CD4-positive, alpha-beta T cell treated with Interleukin-21 for 1 hour (primary cell): Measurements from ENCODE around the gene SSR1.
"Not testable (repeated sequence)": the region's sequence is repeated elsewhere in the genome, so short reads cannot be mapped to it uniquely, and the experiment has no call there.

Source experiments
- DNase-seq: peaks from one replicate; pipeline ENCODE4 v3.0.0-alpha.2; 2020

The SSR1 gene

GRCh38 chr6:7316658-7317533 is 3.9 kb upstream of the SSR1 start:
- no peak for DNase-seq

GRCh38 chr6:7315948-7316365 is 3.0 kb upstream of the SSR1 start:
- no peak for DNase-seq

- not testable (repeated sequence) for DNase-seq
Observed at GRCh38 chr6:7315087-7315947, 2.3 kb upstream of the SSR1 start.

- DNase-seq, result no peak
Observed at GRCh38 chr6:7314414-7314813, 1.4 kb upstream of the SSR1 start.

- no peak for DNase-seq
Observed at GRCh38 chr6:7313505-7314165, 636 bp upstream of the SSR1 start.

- DNase-seq, result peak; percentile 26
Observed at GRCh38 chr6:7311917-7312615, 933 bp downstream of the SSR1 start.

GRCh38 chr6:7311176-7311575 is 1.8 kb downstream of the SSR1 start:
- no peak for DNase-seq

- DNase-seq, result no peak
Observed at GRCh38 chr6:7309050-7309449, 3.9 kb downstream of the SSR1 start.

- no peak for DNase-seq
Observed at GRCh38 chr6:7307533-7307932, 5.5 kb downstream of the SSR1 start.

GRCh38 chr6:7304821-7305220 is 8.2 kb downstream of the SSR1 start:
- no peak for DNase-seq

- DNase-seq, result no peak
Observed at GRCh38 chr6:7301702-7302101, 11.3 kb downstream of the SSR1 start.

- DNase-seq, result no peak
Observed at GRCh38 chr6:7300926-7301325, 12.1 kb downstream of the SSR1 start.

- DNase-seq, result no peak
Observed at GRCh38 chr6:7298113-7298512, 14.9 kb downstream of the SSR1 start.

GRCh38 chr6:7296602-7297001 is 16.4 kb downstream of the SSR1 start:
- DNase-seq, result no peak

GRCh38 chr6:7295916-7296315 is 17.1 kb downstream of the SSR1 start:
- DNase-seq, result no peak

- DNase-seq, result no peak
Observed at GRCh38 chr6:7292596-7293255, 20.3 kb downstream of the SSR1 start.

- no peak for DNase-seq
Observed at GRCh38 chr6:7290079-7290478, 22.9 kb downstream of the SSR1 start.

GRCh38 chr6:7285416-7285815 is 27.6 kb downstream of the SSR1 start:
- no peak for DNase-seq

GRCh38 chr6:7283676-7284075 is 29.3 kb downstream of the SSR1 start:
- DNase-seq, result no peak

- no peak for DNase-seq
Observed at GRCh38 chr6:7282097-7282906, 30.7 kb downstream of the SSR1 start.

GRCh38 chr6:7276199-7276524 is 36.8 kb downstream of the SSR1 start:
- DNase-seq, result no peak
